Karpas-422 (cell line): ENCODE measurements around the gene PATJ. TPM values are rescaled to one million over a fixed set of nuclear protein-coding genes. Genes with fewer than 3 reads are reported as not detected.
"Not testable (repeated sequence)": the region's sequence is repeated elsewhere in the genome, so short reads cannot be mapped to it uniquely, and the experiment has no call there.

Source experiments
- DNase-seq: peaks from one replicate; pipeline ENCODE4 v3.0.0-alpha.2; 2015
- H2AFZ ChIP-seq: fragments of 200-600 bp; sonication (generic); 2 replicates; pipeline ENCODE4 v1.6.1; 2014; ENCODE audit warnings: antibody characterized with exemption, low read length, mixed read lengths
- H3K27ac ChIP-seq: fragments of 200-600 bp; sonication (generic); 2 replicates; pipeline ENCODE4 v1.5.1; 2014; ENCODE audit warnings: mild to moderate bottlenecking, low read length, moderate library complexity
- H3K27me3 ChIP-seq: fragments of 200-600 bp; sonication (generic); 2 replicates; pipeline ENCODE4 v1.6.1; 2014; ENCODE audit warnings: low read length, mixed read lengths
- H3K36me3 ChIP-seq: fragments of 200-600 bp; sonication (generic); 2 replicates; pipeline ENCODE4 v1.6.1; 2014; ENCODE audit warnings: low read length, mixed read lengths; ENCODE audit not compliant: insufficient read depth
- H3K4me1 ChIP-seq: fragments of 200-600 bp; sonication (generic); 2 replicates; pipeline ENCODE4 v1.6.1; 2014; ENCODE audit warnings: mild to moderate bottlenecking, low read length, mixed read lengths
- H3K4me2 ChIP-seq: fragments of 200-600 bp; sonication (generic); 2 replicates; pipeline ENCODE4 v1.6.1; 2014; ENCODE audit warnings: low read length, low read depth, mild to moderate bottlenecking; ENCODE audit not compliant: poor library complexity, severe bottlenecking
- H3K4me3 ChIP-seq: fragments of 200-600 bp; sonication (generic); 2 replicates; pipeline ENCODE4 v1.5.1; 2014; ENCODE audit warnings: mild to moderate bottlenecking, antibody characterized with exemption, low read length, mixed read lengths
- H3K79me2 ChIP-seq: fragments of 200-600 bp; sonication (generic); 2 replicates; pipeline ENCODE4 v1.6.1; 2014; ENCODE audit warnings: mild to moderate bottlenecking, low read length, mixed read lengths
- H3K9ac ChIP-seq: fragments of 200-600 bp; sonication (generic); 2 replicates; pipeline ENCODE4 v1.6.0; 2014; ENCODE audit warnings: low read length
- H3K9me2 ChIP-seq: fragments of 200-600 bp; sonication (generic), shearing (Covaris generic); replicated peaks from 2 replicates; pipeline ENCODE4 v1.6.0; 2014; ENCODE audit warnings: mild to moderate bottlenecking, low read length, moderate library complexity; ENCODE audit not compliant: insufficient read depth
- H3K9me3 ChIP-seq: fragments of 300-700, 200-600 bp; sonication (generic); 2 replicates; pipeline ENCODE4 v1.6.1; 2014; ENCODE audit warnings: low read length, mixed read lengths
- H4K20me1 ChIP-seq: fragments of 200-600 bp; sonication (generic); 2 replicates; pipeline ENCODE4 v1.6.1; 2014; ENCODE audit warnings: mild to moderate bottlenecking, antibody characterized with exemption, low read length, low read depth; ENCODE audit not compliant: insufficient read depth
- total RNA-seq: library from RNA; depleted of rRNA; stranded (reverse); fragments of >200 nt; shearing (Covaris generic); gene quantifications from 2 replicates; pipeline ENCODE4 v1.2.3, GENCODE V29; 2014; ENCODE audit warnings: low replicate concordance

PATJ gene
- total RNA-seq, 1 experiment from 2014 or later: not detected

DNA sequence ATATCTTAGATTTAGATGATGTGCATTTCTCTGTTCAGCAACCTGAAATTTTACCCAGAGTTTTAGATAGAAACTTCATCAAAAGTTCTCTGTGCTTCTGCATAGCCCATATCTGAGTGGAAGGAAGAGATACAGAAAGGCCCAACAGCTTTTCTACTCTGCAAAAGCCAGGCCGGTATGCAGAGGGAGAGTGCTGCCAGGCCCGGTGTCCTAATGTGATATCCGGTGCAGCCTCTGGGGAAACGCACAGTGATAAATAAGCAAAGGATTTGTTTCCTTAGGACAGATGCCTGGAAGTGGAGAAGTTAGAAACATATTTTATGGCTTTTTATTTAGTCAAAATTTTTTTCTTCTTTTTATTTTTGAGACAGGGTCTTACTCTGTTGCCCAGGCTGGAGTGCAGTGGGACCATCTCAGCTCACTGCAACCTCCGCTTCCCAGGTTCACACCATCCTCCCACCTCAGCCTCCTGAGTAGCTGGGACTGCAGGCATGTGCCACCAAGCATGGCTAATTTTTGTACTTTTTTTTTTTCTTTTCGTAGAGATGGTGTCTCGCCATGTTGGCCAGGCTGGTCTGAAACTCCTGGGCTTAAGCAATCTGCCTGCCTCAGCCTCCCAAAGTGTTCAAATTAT, 145.8 kb downstream of the PATJ start:
- no peaks in the 10 kb centered on the region for H4K20me1 ChIP-seq
- no peak overlapping the region for H3K27ac ChIP-seq
- no peak overlapping the region for H3K4me3 ChIP-seq
- H3K9ac ChIP-seq: no peak overlapping the region
- no peaks in the 10 kb centered on the region for H3K4me1 ChIP-seq
- H3K9me3 ChIP-seq: no peaks in the 10 kb centered on the region
- H2AFZ ChIP-seq: no peak overlapping the region
- no peak for DNase-seq
- H3K4me2 ChIP-seq: no peak overlapping the region
- no peaks in the 10 kb centered on the region for H3K36me3 ChIP-seq
- H3K79me2 ChIP-seq: no peaks in the 10 kb centered on the region
- H3K9me2 ChIP-seq: no peaks in the 10 kb centered on the region
- no peaks in the 10 kb centered on the region for H3K27me3 ChIP-seq

GRCh38 chr1:61888808-61889207, 146.5 kb downstream of the PATJ start:
- Histone ChIP-seq H3K9me3 (no peaks in the 10 kb centered on the region), H4K20me1 (no peaks in the 10 kb centered on the region)

GRCh38 chr1:61890435-61890834, 148.2 kb downstream of the PATJ start:
- not testable (repeated sequence) for H3K27me3 ChIP-seq, H3K9me3 ChIP-seq, H3K79me2 ChIP-seq, H2AFZ ChIP-seq, H3K4me1 ChIP-seq, H3K9me2 ChIP-seq, H3K9ac ChIP-seq, H3K27ac ChIP-seq, H3K4me3 ChIP-seq, H3K36me3 ChIP-seq, H3K4me2 ChIP-seq, DNase-seq, H4K20me1 ChIP-seq

More at GRCh38 chr1:61888808-61889207, 146.5 kb downstream of the PATJ start:
- Histone ChIP-seq H3K9ac (no peak overlapping the region), H3K36me3 (no peaks in the 10 kb centered on the region), H2AFZ (no peak overlapping the region), H3K79me2 (no peaks in the 10 kb centered on the region), H3K9me2 (no peaks in the 10 kb centered on the region), H3K4me2 (no peak overlapping the region), H3K4me3 (no peak overlapping the region), H3K27ac (no peak overlapping the region), H3K27me3 (no peaks in the 10 kb centered on the region), H3K4me1 (no peaks in the 10 kb centered on the region)
- DNase-seq: no peak

DNA sequence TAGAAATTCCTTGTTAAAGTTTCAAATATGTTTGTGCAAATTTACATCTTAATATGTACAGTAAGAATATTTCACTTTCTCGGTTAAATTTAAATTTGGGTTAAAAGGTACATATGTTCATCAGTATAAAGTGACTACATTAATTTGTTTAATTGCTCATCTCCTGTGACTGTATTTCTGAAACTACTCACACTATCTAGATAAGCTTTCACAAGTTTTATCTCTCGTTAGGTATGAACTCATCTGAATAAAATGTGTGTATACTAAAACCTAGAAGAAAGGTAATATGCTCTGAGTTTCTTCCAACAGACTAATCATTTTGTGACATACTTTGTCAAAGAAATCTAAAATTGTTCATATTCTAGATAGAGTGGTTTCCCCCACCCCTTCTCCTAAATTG, 150.7 kb downstream of the PATJ start:
- H3K4me3 ChIP-seq: no peak overlapping the region
- no peaks in the 10 kb centered on the region for H4K20me1 ChIP-seq
- H3K9me3 ChIP-seq: no peaks in the 10 kb centered on the region
- no peaks in the 10 kb centered on the region for H3K36me3 ChIP-seq
- no peak for DNase-seq
- no peak overlapping the region for H2AFZ ChIP-seq
- no peak overlapping the region for H3K27ac ChIP-seq
- no peak overlapping the region for H3K9ac ChIP-seq
- H3K9me2 ChIP-seq: no peaks in the 10 kb centered on the region
- no peaks in the 10 kb centered on the region for H3K27me3 ChIP-seq
- no peaks in the 10 kb centered on the region for H3K79me2 ChIP-seq
- H3K4me2 ChIP-seq: no peak overlapping the region
- H3K4me1 ChIP-seq: no peaks in the 10 kb centered on the region

DNA sequence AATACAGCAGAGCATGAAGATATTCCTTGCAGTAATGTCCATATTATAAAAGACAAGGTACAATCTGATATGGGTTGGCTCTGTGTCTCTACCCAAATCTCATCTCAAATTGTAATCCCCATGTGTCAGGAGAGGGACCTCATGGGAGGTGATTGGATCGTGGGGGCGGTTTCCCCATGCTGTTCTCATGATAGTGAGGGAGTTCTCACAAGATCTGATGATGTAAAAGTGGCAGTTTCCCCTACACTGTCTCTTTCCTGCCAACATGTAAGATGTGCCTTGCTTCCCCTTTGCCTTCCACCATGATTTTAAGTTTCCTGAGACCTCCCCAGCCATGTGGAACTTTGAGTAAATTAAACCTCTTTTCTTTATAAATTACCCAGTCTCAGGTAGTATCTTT, 152.0 kb downstream of the PATJ start:
- not testable (repeated sequence) for H3K27ac ChIP-seq, H3K9me3 ChIP-seq, H3K9ac ChIP-seq, H3K36me3 ChIP-seq, H3K4me2 ChIP-seq, H4K20me1 ChIP-seq, DNase-seq, H3K4me3 ChIP-seq, H3K9me2 ChIP-seq, H3K4me1 ChIP-seq, H3K27me3 ChIP-seq, H2AFZ ChIP-seq, H3K79me2 ChIP-seq

DNA sequence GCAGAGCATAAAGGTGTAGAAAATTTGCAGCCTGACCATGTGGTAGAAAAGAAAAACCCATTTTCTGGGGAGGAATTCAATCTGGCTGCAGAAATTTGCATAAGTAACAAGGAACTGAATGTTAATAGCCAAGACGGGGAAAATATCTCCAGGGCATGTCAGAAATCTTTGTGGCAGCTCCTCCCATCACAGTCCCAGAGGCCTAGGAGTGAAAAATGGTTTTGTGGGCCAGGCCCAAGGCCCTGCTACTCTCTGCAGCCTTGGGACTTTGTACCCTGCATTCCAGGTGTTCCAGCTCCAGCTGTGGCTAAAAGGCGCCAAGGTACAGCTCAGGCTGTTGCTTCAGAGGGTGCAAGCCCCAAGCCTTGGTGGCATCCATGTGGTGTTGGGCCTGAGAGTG, 152.9 kb downstream of the PATJ start:
- no peak overlapping the region for H3K9ac ChIP-seq
- no peaks in the 10 kb centered on the region for H3K36me3 ChIP-seq
- no peak overlapping the region for H3K27ac ChIP-seq
- DNase-seq: no peak
- no peaks in the 10 kb centered on the region for H3K9me2 ChIP-seq
- no peaks in the 10 kb centered on the region for H3K9me3 ChIP-seq
- H3K4me2 ChIP-seq: no peak overlapping the region
- H3K27me3 ChIP-seq: no peaks in the 10 kb centered on the region
- no peak overlapping the region for H3K4me3 ChIP-seq
- H2AFZ ChIP-seq: no peak overlapping the region
- H3K79me2 ChIP-seq: no peaks in the 10 kb centered on the region
- no peaks in the 10 kb centered on the region for H4K20me1 ChIP-seq
- H3K4me1 ChIP-seq: no peaks in the 10 kb centered on the region

- H3K27ac ChIP-seq: no peak overlapping the region
- no peaks in the 10 kb centered on the region for H3K79me2 ChIP-seq
- no peak overlapping the region for H3K4me2 ChIP-seq
- no peaks in the 10 kb centered on the region for H3K27me3 ChIP-seq
- no peaks in the 10 kb centered on the region for H3K9me2 ChIP-seq
- no peaks in the 10 kb centered on the region for H3K4me1 ChIP-seq
- no peak overlapping the region for H2AFZ ChIP-seq
- no peak overlapping the region for H3K4me3 ChIP-seq
- no peaks in the 10 kb centered on the region for H3K9me3 ChIP-seq
- no peaks in the 10 kb centered on the region for H3K36me3 ChIP-seq
- no peak overlapping the region for H3K9ac ChIP-seq
- DNase-seq: no peak
- H4K20me1 ChIP-seq: no peaks in the 10 kb centered on the region
These were observed 156.4 kb downstream of the PATJ start for GRCh38 chr1:61898658-61899057.

DNA sequence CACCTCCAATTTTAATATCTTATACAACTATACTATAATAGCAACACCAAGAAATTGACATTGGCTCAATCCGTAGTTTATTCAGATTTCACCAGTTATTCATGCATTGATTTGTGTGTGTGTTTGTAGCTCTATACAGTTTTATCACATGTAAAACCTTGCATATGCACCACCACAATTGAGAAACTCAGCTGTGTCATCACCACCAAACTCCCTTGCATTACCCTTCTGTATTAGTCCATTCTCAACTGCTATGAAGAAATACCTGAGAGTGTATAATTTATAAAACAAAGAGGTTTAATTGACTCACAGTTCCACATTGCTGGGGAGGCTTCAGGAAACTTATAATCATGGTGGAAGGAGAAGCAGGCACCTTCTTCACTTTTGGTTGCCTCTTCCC, 162.1 kb downstream of the PATJ start:
- H2AFZ ChIP-seq: no peak overlapping the region
- no peak overlapping the region for H3K4me2 ChIP-seq
- no peaks in the 10 kb centered on the region for H4K20me1 ChIP-seq
- no peaks in the 10 kb centered on the region for H3K79me2 ChIP-seq
- DNase-seq: no peak
- H3K9me3 ChIP-seq: no peaks in the 10 kb centered on the region
- H3K27ac ChIP-seq: no peak overlapping the region
- no peaks in the 10 kb centered on the region for H3K4me1 ChIP-seq
- H3K36me3 ChIP-seq: no peaks in the 10 kb centered on the region
- H3K27me3 ChIP-seq: no peaks in the 10 kb centered on the region
- H3K9me2 ChIP-seq: no peaks in the 10 kb centered on the region
- no peak overlapping the region for H3K9ac ChIP-seq
- no peak overlapping the region for H3K4me3 ChIP-seq

GRCh38 chr1:61907102-61907501, 164.8 kb downstream of the PATJ start:
- no peaks in the 10 kb centered on the region for H3K36me3 ChIP-seq
- H2AFZ ChIP-seq: no peak overlapping the region
- H3K9ac ChIP-seq: no peak overlapping the region
- H4K20me1 ChIP-seq: no peaks in the 10 kb centered on the region
- no peaks in the 10 kb centered on the region for H3K4me1 ChIP-seq
- H3K9me3 ChIP-seq: no peaks in the 10 kb centered on the region
- H3K27ac ChIP-seq: no peak overlapping the region
- no peaks in the 10 kb centered on the region for H3K27me3 ChIP-seq
- H3K4me3 ChIP-seq: no peak overlapping the region
- H3K4me2 ChIP-seq: no peak overlapping the region
- no peak for DNase-seq
- no peaks in the 10 kb centered on the region for H3K79me2 ChIP-seq
- H3K9me2 ChIP-seq: no peaks in the 10 kb centered on the region
